T47D (cell line): ENCODE measurements around the gene SENP5.

Source experiments
- DNase-seq, 2 experiments: peaks; one replicate each; pipeline versions ENCODE4 v3.0.0 to v3.0.0-alpha.2; 2011 to 2012; ENCODE audit warnings: low read depth in 1 of 2, low spot score in 1 of 2
- JUND ChIP-seq: IDR thresholded peaks from 2 replicates; pipeline ENCODE4 v1.6.1; 2012; ENCODE audit warnings: low read depth
- in situ Hi-C: cut with HindIII; loops from 2 replicates; pipeline ENCODE4 v1.10.0; 2016; ENCODE audit warnings: low sequenced_read_pairs, low pct_unique_long_range_greater_than_20kb

SENP5 gene

GRCh38 chr3:196954832-196955231, 87.1 kb downstream of the SENP5 start:
- in situ Hi-C loops = no loop called here
- no peak for TF ChIP-seq JUND
- no peak for DNase-seq

GRCh38 chr3:196962108-196962929, 94.6 kb downstream of the SENP5 start:
- TF ChIP-seq JUND = no peak
- in situ Hi-C loops = no loop called here
- DNase-seq = no peak

- in situ Hi-C loops = no loop called here
- no peak for DNase-seq
Measured at GRCh38 chr3:196962930-196963630, 95.4 kb downstream of the SENP5 start.

GRCh38 chr3:196963631-196963953, 95.9 kb downstream of the SENP5 start:
- in situ Hi-C loops = no loop called here
- TF ChIP-seq JUND = no peak
- DNase-seq = no peak

More at GRCh38 chr3:196962930-196963630, 95.4 kb downstream of the SENP5 start:
- TF ChIP-seq JUND = no peak

- in situ Hi-C loops = no loop called here
- no peak for DNase-seq
Measured at GRCh38 chr3:196965112-196965803, 97.5 kb downstream of the SENP5 start.

GRCh38 chr3:196965804-196966173, 98.1 kb downstream of the SENP5 start:
- no peak for TF ChIP-seq JUND
- no peak for DNase-seq
- in situ Hi-C loops = no loop called here

More at GRCh38 chr3:196965112-196965803, 97.5 kb downstream of the SENP5 start:
- TF ChIP-seq JUND = no peak

GRCh38 chr3:196966526-196967401, 99.0 kb downstream of the SENP5 start:
- DNase-seq = no peak
- TF ChIP-seq JUND = no peak
- in situ Hi-C loops = no loop called here

- in situ Hi-C loops = no loop called here
- DNase-seq = no peak
- TF ChIP-seq JUND = no peak
Measured at GRCh38 chr3:196967412-196968232, 99.9 kb downstream of the SENP5 start.

GRCh38 chr3:196968233-196969133, 100.8 kb downstream of the SENP5 start, which contains the start of gene PIGZ:
Gene PIGZ (minus strand): TSS chr3:196968833. CDS start chr3:196952031, 16,802 bp downstream.
- peak; percentile 74 to 87 for DNase-seq
- no peak for TF ChIP-seq JUND
- in situ Hi-C loops = no loop called here

- in situ Hi-C loops = no loop called here
- peak; percentile 53 to 73 for DNase-seq
- TF ChIP-seq JUND = no peak
Measured at GRCh38 chr3:196969134-196969659, 101.5 kb downstream of the SENP5 start.
